KOPT-K1 (cell line): ENCODE results near the gene SCAMP2.
"Not testable (repeated sequence)": the region's sequence is repeated elsewhere in the genome, so short reads cannot be mapped to it uniquely, and the experiment has no call there.

Source experiments
- H3K27ac ChIP-seq: fragments of 200-600 bp; sonication (generic); 2 replicates; pipeline ENCODE4 v1.5.1; 2016; ENCODE audit warnings: antibody characterized with exemption, mild to moderate bottlenecking, low read depth, low read length; ENCODE audit not compliant: poor library complexity, severe bottlenecking
- H3K36me3 ChIP-seq: fragments of 200-600 bp; sonication (generic); 2 replicates; pipeline ENCODE4 v1.5.1; 2017; ENCODE audit warnings: antibody characterized with exemption, mild to moderate bottlenecking, low read length, moderate library complexity; ENCODE audit not compliant: insufficient read depth
- H3K9me3 ChIP-seq: fragments of 200-600 bp; sonication (generic); 2 replicates; pipeline ENCODE4 v1.5.1; 2017; ENCODE audit warnings: antibody characterized with exemption, low read length, mild to moderate bottlenecking; ENCODE audit not compliant: insufficient read depth, poor library complexity, severe bottlenecking

SCAMP2 gene

DNA sequence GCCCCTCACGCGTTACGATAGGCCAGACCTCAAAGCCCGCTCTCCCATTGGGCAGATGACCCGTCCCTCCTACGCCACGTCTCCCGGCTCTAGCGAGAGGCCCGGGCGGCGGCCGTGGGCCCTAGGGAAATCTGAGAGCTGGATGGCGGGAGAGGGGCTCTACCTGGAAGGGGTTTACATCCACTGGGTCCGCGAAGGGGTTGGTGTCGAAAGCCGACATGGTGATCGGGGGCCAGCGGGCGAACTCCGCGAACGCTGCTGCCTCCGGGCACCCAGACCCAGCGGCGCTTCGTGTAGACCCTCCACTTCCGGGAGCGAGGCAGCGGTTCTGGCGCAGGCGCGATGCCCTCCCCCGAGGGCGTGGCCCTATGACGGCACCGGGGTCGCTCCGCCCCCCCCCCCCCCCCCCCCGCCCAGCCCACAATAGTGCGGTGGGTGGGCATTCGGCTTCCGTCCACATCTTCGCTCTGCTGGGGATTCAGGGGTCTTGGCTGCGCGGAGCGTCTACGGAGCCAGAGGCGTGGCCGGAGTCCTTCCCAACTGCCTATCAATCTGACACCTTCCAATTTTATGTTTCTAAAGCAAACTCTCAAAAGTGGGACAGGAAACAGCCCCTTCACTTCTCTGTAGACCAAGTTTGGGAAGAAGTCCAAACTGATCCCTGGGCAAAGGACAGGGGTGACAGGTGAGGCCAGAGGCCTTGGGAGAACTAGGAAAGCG, at the start of gene SCAMP2:
SCAMP2 (minus strand) TSS at position 330 of the 720 bp plus-strand sequence; CDS start at position 220, 110 bp downstream.
- H3K36me3 ChIP-seq = peaks cover 18% of the 10 kb centered on the region; the same call in 1 of the 2 replicates
- peak within 1 kb of the TSS; percentile 74 for H3K27ac ChIP-seq
- peaks cover 4% of the 10 kb centered on the region for H3K9me3 ChIP-seq

DNA sequence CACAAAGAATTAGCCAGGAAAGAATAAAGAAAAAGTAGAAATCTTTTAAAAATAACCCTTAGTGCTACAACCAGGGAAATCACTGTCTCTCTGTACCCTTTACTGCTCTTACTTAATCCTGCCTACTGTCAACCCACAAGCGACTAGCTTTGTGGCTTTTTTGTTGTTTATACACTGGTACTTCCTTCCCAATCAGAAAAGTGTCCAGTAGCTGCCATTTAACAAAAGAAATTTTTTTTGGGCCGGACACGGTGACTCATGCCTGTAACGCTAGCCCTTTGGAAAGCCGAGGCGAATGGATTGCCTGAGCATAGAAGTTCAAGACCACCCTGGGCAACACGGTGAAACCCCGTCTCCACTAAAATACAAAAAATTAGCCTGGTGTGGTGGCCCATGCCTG, 47.3 kb upstream of the SCAMP2 start:
- H3K27ac ChIP-seq = no peak overlapping the region
- no peaks in the 10 kb centered on the region for H3K9me3 ChIP-seq
- H3K36me3 ChIP-seq = peaks cover 96% of the 10 kb centered on the region

DNA sequence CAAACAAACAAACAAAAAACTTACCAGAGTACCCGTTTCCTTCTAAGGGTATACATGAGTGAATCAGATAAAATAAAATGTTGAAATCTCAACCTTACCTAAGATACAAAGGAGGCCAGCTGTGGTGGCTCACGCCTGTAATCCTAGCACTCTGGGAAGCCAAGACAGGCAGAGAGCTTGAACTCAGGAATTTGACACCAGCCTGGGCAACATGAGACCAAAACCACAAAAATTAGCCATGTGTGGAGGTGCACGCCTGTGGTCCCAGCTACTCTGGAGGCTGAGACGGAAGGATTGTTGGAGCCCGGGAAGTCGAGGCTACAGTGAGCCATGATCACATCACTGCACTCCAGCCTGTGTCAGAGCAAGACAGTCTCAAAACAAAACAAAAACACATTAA, 44.5 kb upstream of the SCAMP2 start:
- no peak overlapping the region for H3K27ac ChIP-seq
- peaks cover 92% of the 10 kb centered on the region for H3K36me3 ChIP-seq
- H3K9me3 ChIP-seq = no peaks in the 10 kb centered on the region

DNA sequence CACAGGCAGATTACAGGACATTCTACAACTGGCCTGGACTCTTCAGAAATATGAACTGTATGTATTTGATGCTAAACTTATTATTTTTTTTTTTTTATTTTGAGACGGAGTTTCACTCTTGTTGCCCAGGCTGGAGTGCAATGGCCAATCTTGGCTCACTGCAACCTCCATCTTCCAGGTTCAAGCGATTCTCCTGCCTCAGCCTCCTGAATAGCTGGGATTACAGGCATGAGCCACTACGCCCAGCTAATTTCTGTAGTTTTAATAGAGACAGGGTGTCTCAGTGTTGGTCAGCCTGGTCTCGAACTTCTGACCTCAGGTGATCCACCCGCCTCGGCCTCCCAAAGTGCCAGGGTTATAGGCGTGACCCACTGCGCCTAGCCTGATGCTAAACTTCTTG, 40.6 kb upstream of the SCAMP2 start:
- H3K36me3 ChIP-seq = peaks cover 82% of the 10 kb centered on the region
- H3K9me3 ChIP-seq, H3K27ac ChIP-seq: not testable (repeated sequence)

DNA sequence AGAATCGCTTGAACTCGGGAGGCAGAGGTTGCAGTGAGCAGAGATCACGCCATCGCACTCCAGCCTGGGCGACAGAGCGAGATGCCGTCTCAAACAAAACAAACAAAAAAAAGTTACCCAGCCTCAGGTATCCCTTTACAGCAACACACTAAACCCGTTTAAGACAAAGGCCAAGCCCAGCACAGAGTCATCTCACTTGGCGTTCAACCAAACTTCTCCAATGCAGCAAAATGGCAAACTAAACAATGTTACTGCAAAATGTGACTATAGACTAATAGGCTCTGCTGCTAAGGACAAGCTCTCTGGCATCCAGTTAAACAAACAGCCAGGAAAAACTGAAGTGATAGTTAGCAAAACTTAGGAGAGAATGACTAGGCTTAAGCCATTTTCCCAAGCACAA, 39.9 kb upstream of the SCAMP2 start:
- Histone ChIP-seq H3K27ac (no peak overlapping the region), H3K36me3 (peaks cover 74% of the 10 kb centered on the region)

GRCh38 chr15:74908635-74909034, 35.5 kb upstream of the SCAMP2 start:
- Histone ChIP-seq H3K36me3 (peaks cover 48% of the 10 kb centered on the region), H3K27ac (no peak overlapping the region), H3K9me3 (no peaks in the 10 kb centered on the region)

More for the DNA sequence above, 39.9 kb upstream of the SCAMP2 start:
- no peaks in the 10 kb centered on the region for H3K9me3 ChIP-seq

- H3K27ac ChIP-seq = peak overlapping the region; percentile 73
- no peaks in the 10 kb centered on the region for H3K9me3 ChIP-seq
- H3K36me3 ChIP-seq = peaks cover 48% of the 10 kb centered on the region
Observed at GRCh38 chr15:74907163-74907870, 34.2 kb upstream of the SCAMP2 start.

DNA sequence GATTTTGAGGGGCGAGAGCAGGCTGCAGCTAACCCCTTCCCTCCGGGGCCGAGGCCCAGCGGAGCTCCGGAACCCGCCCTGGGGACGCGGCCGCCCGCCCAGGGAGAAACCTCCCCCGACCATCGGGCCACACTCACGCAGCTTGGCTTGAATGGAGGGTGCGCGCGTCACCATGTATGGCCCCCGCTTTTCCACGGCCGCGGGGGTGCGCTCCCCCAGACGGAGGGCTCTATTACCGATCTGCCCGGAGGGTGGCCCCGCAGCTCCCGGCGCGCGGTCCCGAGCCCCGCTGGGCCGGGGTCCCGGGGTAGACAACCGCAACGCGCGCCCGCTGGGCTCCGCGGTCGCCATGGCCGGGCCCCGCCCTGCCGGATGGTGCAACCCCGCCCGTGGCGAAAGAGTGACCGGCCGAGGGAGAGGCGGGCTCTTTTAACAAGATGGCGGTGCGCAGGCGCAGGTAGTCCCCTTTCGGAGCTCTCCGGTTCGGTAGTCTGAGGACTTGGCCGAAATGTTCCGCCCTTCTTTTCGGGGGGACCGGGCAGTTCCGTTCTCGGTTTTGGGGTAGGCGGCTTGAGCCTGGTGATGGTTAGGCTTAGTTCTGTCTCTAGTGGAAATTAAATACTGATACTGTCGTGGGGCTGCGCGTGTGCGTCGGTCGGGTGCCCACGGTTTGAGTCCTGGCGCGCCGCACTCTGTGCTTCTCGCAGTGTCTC, 33.4 kb upstream of the SCAMP2 start, which contains the start of gene FAM219B:
FAM219B (minus strand) TSS at position 402 of the 713 bp plus-strand sequence; CDS start at position 351, 51 bp downstream.
- Histone ChIP-seq H3K9me3 (no peaks in the 10 kb centered on the region), H3K27ac (peak within 1 kb of the TSS; percentile 73), H3K36me3 (peaks cover 48% of the 10 kb centered on the region)

- H3K9me3 ChIP-seq = no peaks in the 10 kb centered on the region
- peak overlapping the region; percentile 73 for H3K27ac ChIP-seq
Observed at GRCh38 chr15:74906067-74906449, 32.9 kb upstream of the SCAMP2 start.

DNA sequence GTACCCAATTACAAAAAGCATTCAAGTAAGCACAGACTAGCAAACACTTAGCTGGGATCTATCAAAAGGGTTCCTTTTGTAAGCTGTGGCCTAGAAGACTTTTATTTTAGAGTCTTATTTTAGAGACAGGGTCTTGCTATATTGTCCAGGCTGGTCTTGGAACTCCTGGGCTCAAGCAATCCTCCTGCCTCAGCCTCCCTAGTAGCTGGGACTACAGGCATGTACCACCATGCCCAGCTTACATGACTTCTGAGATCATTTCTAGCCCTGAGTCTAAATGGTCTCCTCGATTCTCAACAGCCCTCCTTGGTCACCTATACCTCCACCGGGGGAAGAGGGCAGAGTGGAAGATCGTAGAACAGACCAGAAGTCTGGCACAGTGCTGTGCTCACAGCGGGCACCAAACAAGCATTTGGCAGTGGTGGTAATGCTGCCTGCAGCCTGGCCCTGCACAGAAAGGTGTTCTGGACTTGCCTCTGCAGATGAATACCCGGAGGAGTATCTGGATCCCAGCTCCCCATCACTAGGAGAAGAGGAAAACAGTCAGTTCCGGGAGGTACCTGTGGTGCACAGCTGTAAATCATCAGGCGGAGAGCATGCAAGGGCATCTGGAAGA, 31.1 kb upstream of the SCAMP2 start:
- no peaks in the 10 kb centered on the region for H3K9me3 ChIP-seq
- H3K27ac ChIP-seq = no peak overlapping the region
- H3K36me3 ChIP-seq = peaks cover 52% of the 10 kb centered on the region

More at GRCh38 chr15:74906067-74906449, 32.9 kb upstream of the SCAMP2 start:
- H3K36me3 ChIP-seq = peaks cover 47% of the 10 kb centered on the region

DNA sequence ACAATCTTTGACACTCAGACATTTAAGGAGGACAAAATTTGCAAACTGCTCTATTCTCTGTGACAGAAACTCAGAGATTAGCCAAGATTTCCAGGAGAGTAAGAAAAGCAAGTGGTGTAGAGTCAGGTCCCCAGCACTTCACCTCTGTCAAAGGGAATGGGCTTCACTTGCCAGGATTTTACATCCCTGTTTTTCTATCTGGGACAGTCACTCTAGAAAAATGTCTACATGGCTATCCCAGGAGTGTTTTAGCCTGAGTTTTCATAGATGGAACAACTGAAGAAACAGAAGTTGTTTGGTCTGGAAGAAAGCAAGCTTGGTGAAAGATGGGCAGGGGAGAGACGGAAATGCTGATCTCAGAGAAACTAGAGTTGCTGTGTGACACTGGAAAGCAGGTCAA, 30.5 kb upstream of the SCAMP2 start:
- H3K36me3 ChIP-seq = peaks cover 58% of the 10 kb centered on the region
- no peaks in the 10 kb centered on the region for H3K9me3 ChIP-seq
- H3K27ac ChIP-seq = no peak overlapping the region

DNA sequence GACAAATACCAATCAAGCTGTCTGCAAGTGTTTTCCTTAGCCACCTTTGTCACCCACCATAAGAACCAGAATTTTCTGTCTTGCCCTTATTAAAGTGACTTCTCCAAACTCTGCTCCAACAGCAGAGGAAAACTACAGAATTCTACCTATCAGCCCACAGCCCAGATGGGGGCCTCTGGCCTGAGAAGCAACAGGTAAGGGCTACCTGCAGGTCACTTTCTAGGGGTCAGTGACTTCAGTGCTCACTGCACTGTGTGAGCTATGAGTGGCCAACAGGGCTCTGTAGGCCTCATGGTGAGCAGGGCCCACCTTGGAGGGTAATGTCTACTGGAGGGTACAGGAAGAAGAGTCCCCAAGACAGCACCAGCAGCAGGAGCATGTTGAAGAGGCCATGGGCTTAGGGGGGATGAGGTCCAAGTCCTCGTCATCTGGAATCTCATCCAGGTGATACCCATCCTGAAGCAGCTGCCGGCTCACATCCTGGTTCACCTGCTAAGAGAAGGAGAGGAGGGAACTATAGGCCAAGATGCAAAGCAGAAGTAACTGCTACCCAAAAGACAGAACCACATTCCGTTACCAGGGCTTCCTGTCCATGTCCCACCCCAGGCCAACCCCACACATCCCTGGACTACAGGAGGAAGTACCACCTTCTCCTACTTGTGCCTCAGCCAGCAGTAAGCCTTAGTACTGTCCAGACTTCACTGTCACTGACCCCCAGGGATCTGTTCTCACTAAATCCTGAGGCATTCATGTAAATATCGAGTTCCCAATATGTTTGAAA, 29.3 kb upstream of the SCAMP2 start:
- no peak overlapping the region for H3K27ac ChIP-seq
- H3K9me3 ChIP-seq = no peaks in the 10 kb centered on the region
- H3K36me3 ChIP-seq = peaks cover 69% of the 10 kb centered on the region

GRCh38 chr15:74901612-74902063, 28.5 kb upstream of the SCAMP2 start:
- H3K9me3 ChIP-seq = no peaks in the 10 kb centered on the region
- no peak overlapping the region for H3K27ac ChIP-seq
- H3K36me3 ChIP-seq = peaks cover 78% of the 10 kb centered on the region

- H3K9me3 ChIP-seq = no peaks in the 10 kb centered on the region
- peaks cover 79% of the 10 kb centered on the region for H3K36me3 ChIP-seq
- H3K27ac ChIP-seq = no peak overlapping the region
Observed at GRCh38 chr15:74897300-74897701, 24.1 kb upstream of the SCAMP2 start.
